PC-9 (cell line): ENCODE results near the gene PRDM7.

Experiments used
- EZH2 ChIP-seq: fragments of 200-600 bp; sonication (generic); IDR thresholded peaks from 2 replicates; pipeline ENCODE4 v1.8.0; 2017; ENCODE audit warnings: antibody characterized with exemption, low read depth
- TF ChIP-seq, protein P1 (sequence below): fragments of 200-600 bp; sonication (generic); conservative IDR thresholded peaks from 2 replicates; pipeline ENCODE4 v1.6.1; 2017; ENCODE audit warnings: mixed run types, antibody characterized with exemption, mild to moderate bottlenecking, moderate library complexity

DNA sequence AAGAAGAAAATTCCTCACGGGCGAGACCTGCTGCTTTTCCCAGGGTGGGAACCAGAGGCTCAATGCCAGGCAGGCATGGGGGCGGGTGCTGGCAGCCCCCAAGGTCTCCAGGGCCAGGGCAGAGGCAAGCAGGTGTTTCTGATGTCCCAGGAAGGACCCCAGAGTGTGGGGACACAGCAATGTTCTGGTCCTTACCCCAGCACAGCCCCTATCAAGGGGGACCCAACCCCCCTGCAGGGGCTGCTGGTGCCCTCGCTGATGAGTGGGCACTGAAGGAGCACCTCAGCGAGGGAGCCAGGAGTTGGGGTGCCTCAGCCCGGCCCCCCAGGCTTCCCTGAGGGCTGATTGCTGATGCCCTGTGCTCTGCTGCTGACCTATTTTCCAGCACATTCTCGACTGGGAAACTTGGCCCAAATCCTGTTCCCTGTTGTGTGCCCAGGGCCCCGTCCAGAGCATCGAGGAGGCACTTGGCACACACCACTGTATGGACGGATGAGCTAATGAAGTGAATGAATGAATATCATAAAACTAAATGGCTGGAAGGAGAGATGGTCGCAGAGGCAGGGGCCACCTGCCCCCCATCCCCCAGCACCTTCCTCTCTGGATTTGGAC, 60.7 kb downstream of the PRDM7 start:
- no peak for TF ChIP-seq EZH2
- TF ChIP-seq, protein P1, sequence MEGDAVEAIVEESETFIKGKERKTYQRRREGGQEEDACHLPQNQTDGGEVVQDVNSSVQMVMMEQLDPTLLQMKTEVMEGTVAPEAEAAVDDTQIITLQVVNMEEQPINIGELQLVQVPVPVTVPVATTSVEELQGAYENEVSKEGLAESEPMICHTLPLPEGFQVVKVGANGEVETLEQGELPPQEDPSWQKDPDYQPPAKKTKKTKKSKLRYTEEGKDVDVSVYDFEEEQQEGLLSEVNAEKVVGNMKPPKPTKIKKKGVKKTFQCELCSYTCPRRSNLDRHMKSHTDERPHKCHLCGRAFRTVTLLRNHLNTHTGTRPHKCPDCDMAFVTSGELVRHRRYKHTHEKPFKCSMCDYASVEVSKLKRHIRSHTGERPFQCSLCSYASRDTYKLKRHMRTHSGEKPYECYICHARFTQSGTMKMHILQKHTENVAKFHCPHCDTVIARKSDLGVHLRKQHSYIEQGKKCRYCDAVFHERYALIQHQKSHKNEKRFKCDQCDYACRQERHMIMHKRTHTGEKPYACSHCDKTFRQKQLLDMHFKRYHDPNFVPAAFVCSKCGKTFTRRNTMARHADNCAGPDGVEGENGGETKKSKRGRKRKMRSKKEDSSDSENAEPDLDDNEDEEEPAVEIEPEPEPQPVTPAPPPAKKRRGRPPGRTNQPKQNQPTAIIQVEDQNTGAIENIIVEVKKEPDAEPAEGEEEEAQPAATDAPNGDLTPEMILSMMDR, result no peak
